K562 (cell line): ENCODE results near the gene NKX2-2. TPM values are rescaled to one million over a fixed set of nuclear protein-coding genes. Genes with fewer than 3 reads are reported as not detected.

Source experiments
- ATAC-seq: fragments of 200-7000 bp; cut with Tn5 transposase; 3 replicates; pipeline ENCODE4 v1.9.1; 2020; ENCODE audit warnings: moderate library complexity
- BruUV-seq: library from RNA; stranded (reverse); fragments of 400-500 nt; replicated peaks from 2 replicates; lab custom pipeline; 2021; lab: Mats Ljungman, UMichigan
- CTCF ChIA-PET: fragments of 300-600 bp; formaldehyde crosslinking; extraction: SDS; loops from one replicate; lab custom pipeline; 2021; ENCODE audit warnings: low intra/inter-chr PET ratio; lab: Yijun Ruan, JAX
- POLR2A ChIA-PET: fragments of 300-600, 350-650 bp; sonication (Branson Sonifier 250); formaldehyde crosslinking; extraction: SDS; loops from one replicate; lab custom pipeline; 2021; ENCODE audit warnings: antibody characterized with exemption, inconsistent platforms; lab: Yijun Ruan, JAX
- DNase-seq, 4 experiments: peaks; one replicate each; pipeline versions ENCODE4 v3.0.0 to v3.0.0-alpha.2; 2011 to 2018; ENCODE audit warnings: low spot score in 3 of 4, mixed read lengths in 3 of 4; ENCODE audit errors: extremely low read depth in 1 of 4
- FAIRE-seq: peaks from 2 replicates; lab custom pipeline; 2011; peaks lifted over from hg19 to GRCh38; lab: Jason Lieb, UNC
- H2AFZ ChIP-seq: 2 replicates; pipeline ENCODE4 v1.6.0; 2011; ENCODE audit warnings: low read depth, low read length, control low read depth, inconsistent platforms
- H3K27ac ChIP-seq: fragments of 200-600 bp; 3 replicates; pipeline ENCODE4 v1.8.0; 2011; ENCODE audit warnings: low read depth, mild to moderate bottlenecking, control low read depth, inconsistent platforms, low read length, moderate library complexity, mixed read lengths; ENCODE audit errors: extremely low read depth
- H3K27me3 ChIP-seq, 2 experiments: fragments of 300-600 bp in 1 of 2; 2 replicates in 1 of 2; 3 replicates in 1 of 2; pipeline versions ENCODE4 v1.6.0 to v1.8.0; 2011; ENCODE audit warnings: inconsistent platforms in 2 of 2, low read length in 2 of 2, mild to moderate bottlenecking in 1 of 2, mixed read lengths in 1 of 2, moderate library complexity in 1 of 2; ENCODE audit not compliant: control insufficient read depth in 2 of 2, insufficient read depth in 2 of 2
- H3K36me3 ChIP-seq: fragments of 300-600 bp; 3 replicates; pipeline ENCODE4 v1.8.0; 2011; ENCODE audit warnings: mild to moderate bottlenecking, low read length, inconsistent platforms; ENCODE audit not compliant: control insufficient read depth, insufficient read depth
- H3K4me1 ChIP-seq, 2 experiments: fragments of 200-600 bp in 1 of 2; replicated peaks in 1 of 2; 2 replicates in 1 of 2; 3 replicates in 1 of 2; pipeline versions ENCODE4 v1.5.1 to v1.8.0; 2011; ENCODE audit warnings: inconsistent platforms in 2 of 2, low read length in 2 of 2, mild to moderate bottlenecking in 1 of 2, mixed read lengths in 1 of 2, moderate library complexity in 1 of 2; ENCODE audit not compliant: control insufficient read depth in 2 of 2, insufficient read depth in 2 of 2
- H3K4me2 ChIP-seq: 2 replicates; pipeline ENCODE4 v1.6.1; 2011; ENCODE audit warnings: low read length, control low read depth, inconsistent platforms, mixed read lengths; ENCODE audit not compliant: insufficient read depth
- H3K4me3 ChIP-seq: fragments of 200-600 bp; sonication (generic), shearing (Covaris generic); 2 replicates; pipeline ENCODE4 v1.5.1; 2016; ENCODE audit warnings: control low read depth, inconsistent platforms
- H3K79me2 ChIP-seq: fragments of 200-600 bp; 3 replicates; pipeline ENCODE4 v1.8.0; 2011; ENCODE audit warnings: low read length, inconsistent platforms; ENCODE audit not compliant: control insufficient read depth, insufficient read depth
- H3K9ac ChIP-seq, 2 experiments: 2 replicates each; pipeline versions ENCODE4 v1.6.0 to v1.6.1; 2011; ENCODE audit warnings: low read depth in 2 of 2, low read length in 2 of 2, control low read depth in 1 of 2, inconsistent platforms in 1 of 2, mild to moderate bottlenecking in 1 of 2, mixed read lengths in 1 of 2; ENCODE audit not compliant: insufficient read depth in 1 of 2
- H3K9me1 ChIP-seq: one replicate; pipeline ENCODE4 v1.6.0; 2011; ENCODE audit warnings: inconsistent platforms, mild to moderate bottlenecking, low read length, moderate library complexity; ENCODE audit not compliant: control insufficient read depth, insufficient read depth
- H3K9me3 ChIP-seq: replicated peaks from 2 replicates; pipeline ENCODE4 v1.5.1; 2011; ENCODE audit warnings: low read depth, low read length, inconsistent platforms; ENCODE audit not compliant: control insufficient read depth, insufficient read depth
- H4K20me1 ChIP-seq: replicated peaks from 2 replicates; pipeline ENCODE4 v1.6.1; 2011; ENCODE audit warnings: low read length, inconsistent platforms, mixed read lengths; ENCODE audit not compliant: control insufficient read depth, insufficient read depth
- CBFA2T3 ChIP-seq: fragments of 450-650 bp; IDR thresholded peaks from 2 replicates; pipeline ENCODE4 v1.6.1; 2017
- CREB1 ChIP-seq, 2 experiments: sonication (generic) in 1 of 2; formaldehyde crosslinking in 1 of 2; IDR thresholded peaks; 2 replicates each; pipeline versions ENCODE4 v1.6.1 to v1.8.0; 2012 to 2022; ENCODE audit warnings: inconsistent platforms in 1 of 2, mild to moderate bottlenecking in 1 of 2, missing genetic modification reagents in 1 of 2, moderate library complexity in 1 of 2
- CREB5 ChIP-seq: fragments of 250-450 bp; sonication (Bioruptor Pico); IDR thresholded peaks from 2 replicates; pipeline ENCODE4 v1.5.0; 2020; ENCODE audit warnings: mild to moderate bottlenecking
- KLF1 ChIP-seq: fragments of 450-650 bp; IDR thresholded peaks from 2 replicates; pipeline ENCODE4 v1.6.1; 2016; ENCODE audit warnings: missing genetic modification characterization, missing compliant biosample characterization
- PCBP2 ChIP-seq: fragments of 200-400 bp; formaldehyde crosslinking; IDR thresholded peaks from 2 replicates; pipeline ENCODE4 v1.6.1; 2018; ENCODE audit warnings: low read length, low read depth, mild to moderate bottlenecking, moderate library complexity; ENCODE audit not compliant: poor library complexity, severe bottlenecking
- POU5F1 ChIP-seq: fragments of 150-350 bp; IDR thresholded peaks from 2 replicates; pipeline ENCODE4 v1.6.1; 2014; ENCODE audit warnings: borderline replicate concordance, low read length, low read depth, mild to moderate bottlenecking; ENCODE audit not compliant: partially characterized antibody
- ZNF121 ChIP-seq: sonication (generic); formaldehyde crosslinking; conservative IDR thresholded peaks from 2 replicates; pipeline ENCODE4 v1.8.0; 2022; ENCODE audit warnings: missing genetic modification reagents
- ZNF766 ChIP-seq: fragments of 200-800 bp; sonication (Bioruptor generic); conservative IDR thresholded peaks from 2 replicates; pipeline ENCODE4 v1.6.1; 2016; ENCODE audit warnings: missing genetic modification characterization, missing compliant biosample characterization
- WGBS: fragments of 100-300 bp; shearing (Covaris generic); methylation state at CpG from one replicate; pipeline ENCODE4 v1.1.6; 2016; ENCODE audit warnings: low coverage, mixed read lengths; ENCODE audit not compliant: insufficient coverage; ENCODE audit errors: missing lambda C conversion rate; 5-methylcytosine and 5-hydroxymethylcytosine counted together
- in situ Hi-C: fragments of 300-500 bp; cut with MboI; formaldehyde crosslinking; loops from 4 replicates; pipeline ENCODE4 v1.15.0; 2018; ENCODE audit warnings: inconsistent platforms, mixed read lengths
- intact Hi-C: fragments of 100-400 bp; cut with micrococcal nuclease; formaldehyde crosslinking; loops from 2 replicates; pipeline ENCODE4 v1.14.2; 2022
- polyA plus RNA-seq, 8 experiments: library from polyadenylated mRNA; depleted of rRNA in 4 of 8; stranded (reverse) in 5 of 8; unstranded in 3 of 8; fragments of >200 nt; fragmentation: Nextera tagmentation in 2 of 8; fragmentation: Illumina TruSeq in 1 of 8; extraction: Ambion mirVana in 2 of 8; extraction: Trizol in 1 of 8; gene quantifications; 2 replicates each; pipeline versions ENCODE4 v1.2.1 to v1.2.3, GENCODE V29; 2011 to 2014; ENCODE audit warnings: inconsistent platforms in 1 of 8, missing spikeins in 1 of 8
- total RNA-seq, 7 experiments: library from RNA; depleted of rRNA in 6 of 7; stranded (reverse); fragments of >200 nt in 6 of 7; fragmentation: Illumina TruSeq in 2 of 7; extraction: Trizol in 2 of 7; gene quantifications; 2 replicates each; pipeline versions ENCODE4 v1.2.1 to v1.2.3, GENCODE V29; 2011 to 2021; ENCODE audit warnings: low replicate concordance in 1 of 7
- TF ChIP-seq, protein P1 (sequence below), 3 experiments: IDR thresholded peaks in 2 of 3; conservative IDR thresholded peaks in 1 of 3; 2 replicates each; pipeline ENCODE4 v1.5.1; 2011 to 2012; ENCODE audit warnings: low read length in 3 of 3, mild to moderate bottlenecking in 3 of 3, control low read depth in 2 of 3, improper control_type of control experiment in 1 of 3, inconsistent platforms in 1 of 3, low read depth in 1 of 3, mixed read lengths in 1 of 3, moderate library complexity in 1 of 3; ENCODE audit not compliant: insufficient read depth in 2 of 3

NKX2-2 gene
- total and polyA plus RNA-seq, 9 of the 15 experiments (the other 6 are each of a cell fraction or from before 2014, with no cell fraction given) = 0.04 TPM; not detected in 8

GRCh38 chr20:21509597-21510371, 4.1 kb downstream of the NKX2-2 start:
- ATAC-seq = no peak
- in situ Hi-C loops = loop anchor here (10.0 kb wide), 3 partner anchors 455 to 675 kb away; no protein-coding TSS in a partner anchor

More at GRCh38 chr20:21509597-21510371, 4.1 kb downstream of the NKX2-2 start:
- Histone ChIP-seq H3K79me2 (no peaks in the 10 kb centered on the region), H2AFZ (no peak overlapping the region), H3K4me2 (no peak overlapping the region), H3K36me3 (no peaks in the 10 kb centered on the region), H3K27ac (no peak overlapping the region), H4K20me1 (peaks cover 4% of the 10 kb centered on the region; the same call in 1 of the 2 replicates), H3K9me1 (no peaks in the 10 kb centered on the region), H3K4me1 (peaks cover 0 to 22% of the 10 kb centered on the region in 2 experiments; a peak in 2 of 5 replicates), H3K27me3 (peaks cover 6 to 34% of the 10 kb centered on the region in 2 experiments; a peak in 4 of 5 replicates), H3K4me3 (no peak overlapping the region), H3K9ac (no peak overlapping the region), H3K9me3 (no peaks in the 10 kb centered on the region)
- BruUV-seq = no TSS peak
- DNase-seq (no peak), FAIRE-seq (no peak)
- ChIA-PET CTCF (no interaction called here), POLR2A (interaction anchor here (0.5 kb wide), 1 partner anchor 270 kb away, joined by 3 read pairs; no protein-coding TSS in a partner anchor)
- 16% methylated on average over 19 of the region's 43 CpGs for WGBS
- no peak for TF ChIP-seq ZNF121 (CRISPR knock-in tag)
- TF ChIP-seq, protein P1, sequence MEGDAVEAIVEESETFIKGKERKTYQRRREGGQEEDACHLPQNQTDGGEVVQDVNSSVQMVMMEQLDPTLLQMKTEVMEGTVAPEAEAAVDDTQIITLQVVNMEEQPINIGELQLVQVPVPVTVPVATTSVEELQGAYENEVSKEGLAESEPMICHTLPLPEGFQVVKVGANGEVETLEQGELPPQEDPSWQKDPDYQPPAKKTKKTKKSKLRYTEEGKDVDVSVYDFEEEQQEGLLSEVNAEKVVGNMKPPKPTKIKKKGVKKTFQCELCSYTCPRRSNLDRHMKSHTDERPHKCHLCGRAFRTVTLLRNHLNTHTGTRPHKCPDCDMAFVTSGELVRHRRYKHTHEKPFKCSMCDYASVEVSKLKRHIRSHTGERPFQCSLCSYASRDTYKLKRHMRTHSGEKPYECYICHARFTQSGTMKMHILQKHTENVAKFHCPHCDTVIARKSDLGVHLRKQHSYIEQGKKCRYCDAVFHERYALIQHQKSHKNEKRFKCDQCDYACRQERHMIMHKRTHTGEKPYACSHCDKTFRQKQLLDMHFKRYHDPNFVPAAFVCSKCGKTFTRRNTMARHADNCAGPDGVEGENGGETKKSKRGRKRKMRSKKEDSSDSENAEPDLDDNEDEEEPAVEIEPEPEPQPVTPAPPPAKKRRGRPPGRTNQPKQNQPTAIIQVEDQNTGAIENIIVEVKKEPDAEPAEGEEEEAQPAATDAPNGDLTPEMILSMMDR (IDR thresholded peaks at IDR 0.05 in 2 of 3, conservative IDR thresholded peaks at IDR 0.05 in 1 of 3; ENCODE audit: insufficient read depth in 2 of 3, low read depth in 1 of 3, low read length in 3 of 3) = no peak
- TF ChIP-seq CBFA2T3 = no peak
- TF ChIP-seq CREB1 (IDR thresholded peaks at IDR 0.05) = no peak
- no peak for TF ChIP-seq CREB1 (CRISPR knock-in tag; IDR thresholded peaks at IDR 0.05)
- TF ChIP-seq POU5F1 = no peak
- TF ChIP-seq KLF1 (tag) = no peak
- TF ChIP-seq CREB5 = no peak
- TF ChIP-seq ZNF766 (CRISPR knock-in tag) = no peak
- TF ChIP-seq PCBP2 = no peak
- intact Hi-C loops = loop anchor here (5.0 to 10.0 kb wide), 2 partner anchors 462 to 675 kb away; no protein-coding TSS in a partner anchor
